Measurements from ENCODE around the gene METTL8. TPM values are rescaled to one million over a fixed set of nuclear protein-coding genes. Genes with fewer than 3 reads are reported as not detected.
"Not testable (repeated sequence)": the region's sequence is repeated elsewhere in the genome, so short reads cannot be mapped to it uniquely, and the experiment has no call there.

METTL8 gene
- total and polyA plus RNA-seq, 11 donors: 4.2 to 18.5 (median 9.0) TPM

DNA sequence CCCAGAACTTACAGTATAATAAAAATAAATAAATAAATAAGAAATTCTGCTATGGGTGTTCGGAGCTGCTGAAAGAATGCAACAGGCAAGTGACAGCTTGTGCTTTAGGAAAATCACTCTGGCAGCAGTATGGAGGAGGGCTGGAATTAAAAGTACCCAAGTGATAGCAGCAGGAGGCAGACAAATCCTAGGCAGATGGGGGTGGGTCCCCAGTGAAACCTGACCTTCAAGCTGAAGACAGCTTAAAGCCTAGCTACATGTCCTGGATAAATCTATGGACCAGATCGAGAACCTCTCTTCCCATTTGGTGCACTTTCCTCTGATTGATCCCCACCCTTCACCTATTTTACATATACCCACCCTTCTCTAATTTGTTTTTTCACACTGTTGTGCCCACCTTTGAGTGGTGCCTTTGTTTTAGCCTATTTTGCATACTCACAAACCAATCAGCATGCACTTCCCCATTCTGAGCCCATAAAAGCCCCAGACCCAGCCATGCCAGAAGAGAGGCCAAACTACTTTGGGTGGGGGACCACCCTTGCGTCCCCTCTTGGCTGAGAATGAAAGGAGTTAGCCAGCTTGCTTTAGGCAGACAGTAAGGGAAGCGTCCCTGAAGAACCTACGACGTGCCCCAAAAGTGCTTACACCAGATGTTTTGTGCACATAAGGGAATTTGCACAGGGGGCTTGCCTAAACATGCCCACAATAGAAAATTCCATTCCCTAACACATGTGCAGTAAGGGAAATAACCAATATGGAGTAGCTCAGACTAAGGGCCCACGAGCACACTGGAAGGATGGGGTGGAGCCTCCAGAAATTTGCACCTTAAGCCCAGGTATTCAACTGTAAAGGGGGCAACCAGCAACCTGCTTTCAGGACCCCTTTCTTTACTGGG is 3.0 kb downstream of the METTL8 start:
- no peak for ATAC-seq
- intact Hi-C loops (cut with DNase I): loop anchor here in 9 of 10 donors (5.0 to 10.0 kb wide), 6 partner anchors 92 to 458 kb away; partner anchors contain the start of genes CYBRD1 (in 6 of the 9), TLK1 (in 4 of the 9) and DYNC1I2 (in 1 of the 9)
- WGBS, 4 donors: 93 to 96% (median 95%) methylated on average over 7 of the region's 7 CpGs
- H3K27me3 ChIP-seq: no peaks in the 10 kb centered on the region
- DNase-seq: no peak
- peaks cover 3 to 18% (median 10%) of the 10 kb centered on the region in 12 donors for H3K4me1 ChIP-seq
- no peak for TF ChIP-seq POLR2A (IDR thresholded peaks at IDR 0.05)
- TF ChIP-seq, protein P1, sequence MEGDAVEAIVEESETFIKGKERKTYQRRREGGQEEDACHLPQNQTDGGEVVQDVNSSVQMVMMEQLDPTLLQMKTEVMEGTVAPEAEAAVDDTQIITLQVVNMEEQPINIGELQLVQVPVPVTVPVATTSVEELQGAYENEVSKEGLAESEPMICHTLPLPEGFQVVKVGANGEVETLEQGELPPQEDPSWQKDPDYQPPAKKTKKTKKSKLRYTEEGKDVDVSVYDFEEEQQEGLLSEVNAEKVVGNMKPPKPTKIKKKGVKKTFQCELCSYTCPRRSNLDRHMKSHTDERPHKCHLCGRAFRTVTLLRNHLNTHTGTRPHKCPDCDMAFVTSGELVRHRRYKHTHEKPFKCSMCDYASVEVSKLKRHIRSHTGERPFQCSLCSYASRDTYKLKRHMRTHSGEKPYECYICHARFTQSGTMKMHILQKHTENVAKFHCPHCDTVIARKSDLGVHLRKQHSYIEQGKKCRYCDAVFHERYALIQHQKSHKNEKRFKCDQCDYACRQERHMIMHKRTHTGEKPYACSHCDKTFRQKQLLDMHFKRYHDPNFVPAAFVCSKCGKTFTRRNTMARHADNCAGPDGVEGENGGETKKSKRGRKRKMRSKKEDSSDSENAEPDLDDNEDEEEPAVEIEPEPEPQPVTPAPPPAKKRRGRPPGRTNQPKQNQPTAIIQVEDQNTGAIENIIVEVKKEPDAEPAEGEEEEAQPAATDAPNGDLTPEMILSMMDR (IDR thresholded peaks at IDR 0.05): no peak
- H3K9me3 ChIP-seq: no peaks in the 10 kb centered on the region
- H3K27ac ChIP-seq: peak overlapping the region in 1 of 12 donors; percentile 52
- H3K4me3 ChIP-seq: no peak overlapping the region
- peaks cover 0 to 3% (median under 1%) of the 10 kb centered on the region in 9 donors for H3K36me3 ChIP-seq

DNA sequence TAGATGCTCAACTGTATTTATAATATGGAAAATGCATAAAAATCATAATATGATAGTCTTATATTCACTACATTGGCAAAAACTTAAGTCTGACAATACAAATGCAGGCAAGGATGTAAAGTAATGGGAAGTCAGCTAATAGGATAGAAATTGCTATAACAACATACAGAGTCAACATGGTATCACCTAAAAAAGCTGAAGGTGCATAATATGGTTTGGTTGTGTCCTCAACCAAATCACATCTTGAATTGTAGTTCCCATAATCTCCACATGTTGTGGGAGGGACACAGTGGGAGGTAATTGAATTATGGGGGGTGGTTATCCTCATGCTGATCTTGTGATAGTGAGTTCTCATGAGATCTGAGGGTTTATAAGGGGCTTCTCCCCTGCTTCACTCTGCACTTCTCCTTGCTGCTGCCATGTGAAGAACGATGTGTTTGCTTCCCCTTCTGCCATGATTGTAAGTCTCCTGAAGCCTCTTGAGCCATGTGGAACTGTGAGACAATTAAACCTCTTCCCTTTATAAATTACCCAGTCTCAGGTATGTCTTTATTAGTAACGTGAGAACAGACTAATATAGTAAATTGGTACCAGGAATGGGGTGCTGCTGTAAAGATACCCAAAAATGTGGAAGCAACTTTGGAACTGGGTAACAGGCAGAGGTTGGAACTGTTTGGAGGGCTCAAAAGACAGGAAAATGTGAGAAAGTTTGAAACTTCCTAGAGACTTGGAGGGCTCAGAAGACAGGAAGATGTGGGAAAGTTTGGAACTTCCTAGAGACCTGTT is 10.9 kb downstream of the METTL8 start:
- not testable (repeated sequence) for H3K4me1 ChIP-seq, DNase-seq, H3K27me3 ChIP-seq, ATAC-seq, H3K4me3 ChIP-seq, H3K27ac ChIP-seq, H3K36me3 ChIP-seq
- intact Hi-C loops (cut with DNase I): loop anchor here in 1 of 10 donors (5.0 kb wide), 1 partner anchor 451 kb away; no protein-coding TSS in a partner anchor
- WGBS, 4 donors: 92 to 97% (median 92%) methylated on average over 2 of the region's 2 CpGs
- peaks cover 0 to 20% (median 4%) of the 10 kb centered on the region in 12 donors for H3K9me3 ChIP-seq

DNA sequence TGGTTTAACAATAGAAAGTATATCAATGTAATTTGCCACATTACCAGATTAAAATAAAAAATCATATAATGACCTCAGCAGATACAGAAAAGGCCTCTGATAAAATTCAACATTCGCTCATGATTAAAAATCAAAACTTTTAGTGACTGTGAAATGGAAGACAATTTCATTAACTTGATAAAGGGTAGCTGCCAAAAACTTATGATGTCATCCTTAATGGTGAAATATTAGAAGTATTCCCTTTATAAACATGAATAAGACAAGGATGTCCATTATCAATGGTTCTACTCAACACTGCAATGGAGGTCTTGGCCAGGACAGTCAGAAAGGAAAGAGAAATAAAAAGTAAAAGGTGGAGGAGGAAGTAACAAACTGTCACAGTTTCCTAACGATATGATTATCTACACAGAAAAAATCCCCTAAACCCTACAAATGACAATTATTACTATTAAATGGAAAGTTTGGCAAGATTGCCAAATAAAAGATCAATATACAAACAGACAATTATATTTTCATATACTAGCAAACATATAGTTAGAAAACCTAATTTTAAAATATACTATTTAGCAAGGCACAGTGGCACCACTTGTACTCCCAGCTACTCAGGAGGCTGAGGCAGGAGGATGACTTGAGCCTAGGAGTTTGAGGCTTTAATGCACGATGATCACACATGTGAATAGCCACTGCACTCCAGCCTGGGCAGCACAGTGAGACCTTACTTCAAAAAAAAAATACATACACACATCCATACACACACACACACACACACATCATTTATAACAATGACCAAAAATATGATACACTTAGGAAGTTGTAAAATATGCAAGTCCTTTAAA is 12.8 kb downstream of the METTL8 start:
- Histone ChIP-seq H3K27ac (no peak overlapping the region), H3K9me3 (peaks cover 0 to 20% (median 4%) of the 10 kb centered on the region in 12 donors), H3K4me1 (peaks cover 0 to 2% (median under 1%) of the 10 kb centered on the region in 12 donors), H3K4me3 (no peak overlapping the region), H3K36me3 (no peaks in the 10 kb centered on the region), H3K27me3 (no peaks in the 10 kb centered on the region)
- intact Hi-C loops (cut with DNase I): loop anchor here in 1 of 10 donors (5.0 kb wide), 1 partner anchor 449 kb away; no protein-coding TSS in a partner anchor
- TF ChIP-seq, protein P1 (IDR thresholded peaks at IDR 0.05): no peak
- no peak for TF ChIP-seq POLR2A (IDR thresholded peaks at IDR 0.05)
- ATAC-seq (no peak), DNase-seq (no peak)
- WGBS, 4 donors: 78 to 87% (median 83%) methylated on average over 3 of the region's 3 CpGs

DNA sequence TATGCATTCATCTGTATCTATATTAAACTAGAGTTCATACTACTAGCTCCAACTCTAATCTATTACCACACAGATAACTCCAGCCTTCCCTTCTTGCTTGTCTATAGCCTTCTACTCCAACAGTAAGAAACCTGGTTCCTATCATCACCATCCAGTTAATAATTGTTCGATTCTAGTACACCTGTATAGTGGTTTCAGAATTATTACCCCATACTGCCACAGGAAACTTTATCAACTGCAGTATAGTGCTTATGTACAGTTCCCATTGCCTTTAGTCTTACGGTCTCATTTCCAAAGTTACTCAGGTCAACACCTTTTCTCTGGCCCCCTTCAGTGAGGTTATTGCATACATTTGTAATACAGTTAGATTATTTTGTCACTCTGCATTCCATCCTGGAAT is 14.5 kb downstream of the METTL8 start:
- TF ChIP-seq, protein P1 (IDR thresholded peaks at IDR 0.05): no peak
- TF ChIP-seq POLR2A (IDR thresholded peaks at IDR 0.05): no peak
- Histone ChIP-seq H3K9me3 (peaks cover 0 to 14% (median 3%) of the 10 kb centered on the region in 12 donors), H3K27me3 (no peaks in the 10 kb centered on the region), H3K4me3 (no peak overlapping the region), H3K4me1 (peaks cover 0 to 6% (median 1%) of the 10 kb centered on the region in 12 donors), H3K27ac (no peak overlapping the region), H3K36me3 (no peaks in the 10 kb centered on the region)
- DNase-seq (no peak), ATAC-seq (no peak)
- intact Hi-C loops (cut with DNase I): loop anchor here in 9 of 10 donors (5.0 to 10.0 kb wide), 7 partner anchors 72 to 492 kb away; partner anchors contain the start of genes TLK1 (in 7 of the 9) and GORASP2 (in 1 of the 9)
- 94 to 98% (median 95%) methylated on average over 2 of the region's 2 CpGs for WGBS, 4 donors
